Thoracic aorta (tissue), 2 donors: Measurements from ENCODE around the gene ETAA1. TPM values are rescaled to one million over a fixed set of nuclear protein-coding genes. Genes with fewer than 3 reads are reported as not detected.

Source experiments
- ATAC-seq: fragments of 150-250 bp; one replicate; pipeline ENCODE4 v1.8.0; 2017; ENCODE audit warnings: low read depth; ENCODE audit not compliant: insufficient number of reproducible peaks, low FRiP score
- DNase-seq: peaks from one replicate; pipeline ENCODE4 v3.0.0-alpha.2; 2020; ENCODE audit warnings: low spot score
- H3K27ac ChIP-seq, 2 donors: fragments of 200-600 bp; sonication (generic); 1 replicate in 1 of 2; 2 replicates in 1 of 2; pipeline ENCODE4 v1.5.1; 2016; ENCODE audit warnings: mild to moderate bottlenecking in 2 of 2, moderate library complexity in 2 of 2
- H3K27me3 ChIP-seq: fragments of 200-600 bp; sonication (generic); replicated peaks from 2 replicates; pipeline ENCODE4 v1.6.0; 2016; ENCODE audit warnings: mild to moderate bottlenecking; ENCODE audit not compliant: insufficient read depth
- H3K36me3 ChIP-seq: fragments of 200-600 bp; sonication (generic); one replicate; pipeline ENCODE4 v1.5.1; 2016
- H3K4me1 ChIP-seq, 2 donors: fragments of 200-600 bp; sonication (generic); 1 replicate in 1 of 2; 2 replicates in 1 of 2; pipeline versions ENCODE4 v1.5.1 to v1.6.0; 2016; ENCODE audit warnings: low read depth in 2 of 2, mild to moderate bottlenecking in 1 of 2; ENCODE audit not compliant: control insufficient read depth in 1 of 2
- H3K4me3 ChIP-seq: fragments of 200-600 bp; sonication (generic); 2 replicates; pipeline ENCODE4 v1.5.1; 2016; ENCODE audit warnings: mild to moderate bottlenecking
- H3K9me3 ChIP-seq: fragments of 200-600 bp; sonication (generic); 2 replicates; pipeline ENCODE4 v1.5.1; 2016
- CTCF ChIP-seq: fragments of 200-600 bp; sonication (generic); IDR thresholded peaks from one replicate; pipeline ENCODE4 v1.5.1; 2019; ENCODE audit warnings: antibody characterized with exemption
- total RNA-seq, 2 donors: library from RNA; depleted of rRNA; stranded (reverse); fragments of >200 nt; gene quantifications; one replicate each; pipeline versions ENCODE4 v1.1.0 to v1.2.3, GENCODE V29; 2016

The ETAA1 gene
- 10 to 100 TPM; 19.2 to 19.4 TPM for total RNA-seq

GRCh38 chr2:67397143-67397986, at the start of gene ETAA1:
Gene ETAA1, plus strand, starts transcription at chr2:67397333. Its CDS starts 116 bp downstream, at chr2:67397449.
- DNase-seq (peak; percentile 77), ATAC-seq (peak; percentile 84)
- H3K27ac ChIP-seq, result peak within 1 kb of the TSS; percentile 78 to 96
- peaks cover 26 to 40% of the 10 kb centered on the region in 2 donors for H3K4me1 ChIP-seq
- no peaks in the 10 kb centered on the region for H3K27me3 ChIP-seq
- TF ChIP-seq CTCF, result no peak
- H3K9me3 ChIP-seq, result no peaks in the 10 kb centered on the region
- peak within 1 kb of the TSS; percentile 95 for H3K4me3 ChIP-seq
- H3K36me3 ChIP-seq, result no peaks in the 10 kb centered on the region

DNA sequence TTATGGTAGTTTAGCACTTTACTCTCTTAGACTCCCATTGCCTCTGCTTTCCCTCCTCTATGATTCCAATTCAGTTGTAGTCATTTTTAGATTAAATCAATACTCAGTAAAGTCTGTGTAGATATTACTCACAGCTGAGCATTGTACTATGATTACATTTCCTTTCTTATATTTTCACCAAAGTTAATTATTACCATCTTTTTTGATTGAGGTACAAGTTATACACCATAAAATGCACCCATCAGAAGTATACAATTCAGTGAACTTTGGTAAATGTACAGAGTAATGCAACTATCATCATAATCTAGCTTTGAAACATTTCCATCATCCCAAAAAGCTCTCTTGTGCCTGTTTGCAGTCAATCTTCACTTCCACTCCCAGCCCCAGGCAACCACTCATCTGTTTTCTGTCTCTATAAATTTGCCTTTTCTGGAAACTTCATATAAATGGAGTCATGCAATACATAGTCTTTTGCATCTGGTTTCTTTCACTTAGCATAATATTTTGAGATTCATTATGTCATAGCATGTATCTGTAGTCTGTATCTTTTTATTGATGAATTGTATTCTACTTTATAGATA, 30.2 kb upstream of the ETAA1 start:
- Histone ChIP-seq H3K36me3 (no peaks in the 10 kb centered on the region), H3K27me3 (no peaks in the 10 kb centered on the region), H3K4me3 (no peak overlapping the region), H3K9me3 (no peaks in the 10 kb centered on the region), H3K27ac (no peak overlapping the region), H3K4me1 (peaks cover 11 to 17% of the 10 kb centered on the region in 2 donors)
- no peak for DNase-seq
- no peak for TF ChIP-seq CTCF
- ATAC-seq, result no peak

DNA sequence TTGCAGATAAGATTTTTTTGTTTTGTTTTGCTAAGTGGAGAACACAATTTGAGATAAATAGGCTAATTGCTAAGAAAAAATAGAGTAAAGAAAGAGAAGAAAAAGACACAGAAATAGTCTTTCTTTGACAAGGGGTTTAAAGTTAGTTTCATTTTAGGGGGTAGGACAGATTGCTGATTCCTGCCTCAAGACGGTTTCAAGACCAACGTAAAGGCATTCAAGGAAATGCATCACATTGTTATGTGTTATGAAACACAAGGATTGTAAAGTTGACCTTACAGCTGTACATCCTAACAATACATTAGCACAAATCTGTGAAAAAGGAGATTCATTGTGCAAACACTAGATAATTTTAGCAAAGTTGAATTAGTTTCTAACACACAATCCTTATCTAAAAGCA, 22.7 kb upstream of the ETAA1 start:
- Histone ChIP-seq H3K36me3 (no peaks in the 10 kb centered on the region), H3K27ac (peak overlapping the region in 1 of 2 donors; percentile 8), H3K4me3 (peak overlapping the region; percentile 57), H3K4me1 (peaks cover 4 to 24% of the 10 kb centered on the region in 2 donors), H3K27me3 (no peaks in the 10 kb centered on the region), H3K9me3 (no peaks in the 10 kb centered on the region)
- TF ChIP-seq CTCF, result no peak
- ATAC-seq (no peak), DNase-seq (no peak)

- Histone ChIP-seq H3K4me1 (peaks cover 4 to 23% of the 10 kb centered on the region in 2 donors), H3K27ac (no peak overlapping the region), H3K4me3 (peak overlapping the region; percentile 57), H3K9me3 (no peaks in the 10 kb centered on the region), H3K27me3 (no peaks in the 10 kb centered on the region), H3K36me3 (no peaks in the 10 kb centered on the region)
- no peak for DNase-seq
- no peak for ATAC-seq
- no peak for TF ChIP-seq CTCF
These were observed 22.2 kb upstream of the ETAA1 start for GRCh38 chr2:67374949-67375348.

DNA sequence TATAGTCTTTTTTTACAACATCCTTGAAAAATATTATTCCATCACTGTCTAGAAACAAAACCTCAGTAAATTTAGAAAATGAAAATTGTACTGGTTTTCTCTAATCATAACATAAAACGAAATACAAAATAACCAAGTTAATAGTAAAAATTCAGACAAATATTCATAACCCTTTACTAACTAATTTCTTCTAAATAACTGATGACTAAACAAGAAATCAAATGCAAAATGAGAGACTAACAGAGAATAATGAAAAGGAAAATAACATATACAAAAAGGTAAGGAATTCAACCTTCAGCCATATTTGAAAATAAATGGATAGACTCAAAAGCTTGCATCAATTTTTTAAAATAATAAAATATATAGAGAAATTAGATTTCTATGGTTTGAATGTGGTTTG, 18.6 kb upstream of the ETAA1 start:
- Histone ChIP-seq H3K4me3 (no peak overlapping the region), H3K4me1 (peaks cover 2 to 19% of the 10 kb centered on the region in 2 donors), H3K9me3 (no peaks in the 10 kb centered on the region), H3K27ac (no peak overlapping the region), H3K36me3 (no peaks in the 10 kb centered on the region), H3K27me3 (no peaks in the 10 kb centered on the region)
- no peak for ATAC-seq
- no peak for TF ChIP-seq CTCF
- DNase-seq, result no peak
